HepG2 (cell line): ENCODE data around the gene PLXNA1. TPM values are rescaled to one million over a fixed set of nuclear protein-coding genes. Genes with fewer than 3 reads are reported as not detected.

Experiments used
- ATRX ChIP-seq: sonication (generic); formaldehyde crosslinking; IDR thresholded peaks from 2 replicates; pipeline ENCODE4 v1.4.0; 2020; ENCODE audit warnings: missing genetic modification reagents, borderline replicate concordance
- BHLHE40 ChIP-seq: IDR thresholded peaks from 2 replicates; pipeline ENCODE4 v1.6.1; 2011; ENCODE audit warnings: low read length, improper control_type of control experiment
- CHD2 ChIP-seq: IDR thresholded peaks from 2 replicates; pipeline ENCODE4 v1.6.1; 2011; ENCODE audit warnings: low read depth, low read length, improper control_type of control experiment
- CREM ChIP-seq, 2 experiments: sonication (generic) in 1 of 2; formaldehyde crosslinking in 1 of 2; IDR thresholded peaks; 2 replicates each; pipeline versions ENCODE4 v1.4.0 to v1.6.1; 2016 to 2020; ENCODE audit warnings: antibody characterized with exemption in 1 of 2, mild to moderate bottlenecking in 1 of 2, missing genetic modification reagents in 1 of 2
- MBNL3 ChIP-seq: fragments of 250-450 bp; sonication (Bioruptor Pico); conservative IDR thresholded peaks from 2 replicates; pipeline ENCODE4 v1.8.0; 2022; ENCODE audit warnings: mild to moderate bottlenecking, inconsistent platforms
- MLXIP ChIP-seq: sonication (generic); formaldehyde crosslinking; IDR thresholded peaks from 2 replicates; pipeline ENCODE4 v1.9.0; 2021; ENCODE audit warnings: missing genetic modification reagents, borderline replicate concordance
- NFYC ChIP-seq: IDR thresholded peaks from 2 replicates; pipeline ENCODE4 v1.6.1; 2016; ENCODE audit warnings: missing genetic modification reagents, missing compliant biosample characterization
- SP140L ChIP-seq: sonication (generic); formaldehyde crosslinking; IDR thresholded peaks from 2 replicates; pipeline ENCODE4 v1.4.0; 2020; ENCODE audit warnings: missing genetic modification reagents, borderline replicate concordance
- TBL1XR1 ChIP-seq: fragments of 150-350 bp; IDR thresholded peaks from 2 replicates; pipeline ENCODE4 v1.6.1; 2014; ENCODE audit warnings: borderline replicate concordance, low read length; ENCODE audit not compliant: partially characterized antibody
- TP53 ChIP-seq: sonication (generic); formaldehyde crosslinking; conservative IDR thresholded peaks from 2 replicates; pipeline ENCODE4 v1.4.0; 2020; ENCODE audit warnings: missing genetic modification reagents
- ZFP41 ChIP-seq: sonication (generic); formaldehyde crosslinking; IDR thresholded peaks from 2 replicates; pipeline ENCODE4 v1.4.0; 2020; ENCODE audit warnings: mild to moderate bottlenecking, missing genetic modification reagents, borderline replicate concordance
- ZFP62 ChIP-seq: sonication (generic); formaldehyde crosslinking; IDR thresholded peaks from 2 replicates; pipeline ENCODE4 v1.4.0; 2020; ENCODE audit warnings: missing genetic modification reagents
- ZNF230 ChIP-seq: sonication (generic); formaldehyde crosslinking; IDR thresholded peaks from 2 replicates; pipeline ENCODE4 v1.4.0; 2020; ENCODE audit warnings: mild to moderate bottlenecking, missing genetic modification reagents
- ZNF350 ChIP-seq: sonication (generic); formaldehyde crosslinking; IDR thresholded peaks from 2 replicates; pipeline ENCODE4 v1.4.0; 2020; ENCODE audit warnings: mild to moderate bottlenecking, low read depth, missing genetic modification reagents, borderline replicate concordance
- ZNF781 ChIP-seq: sonication (generic); formaldehyde crosslinking; IDR thresholded peaks from 2 replicates; pipeline ENCODE4 v1.5.1; 2020; ENCODE audit warnings: borderline replicate concordance, mild to moderate bottlenecking, missing genetic modification reagents; ENCODE audit errors: not compliant biosample characterization
- ZSCAN20 ChIP-seq: sonication (generic); formaldehyde crosslinking; IDR thresholded peaks from 2 replicates; pipeline ENCODE4 v1.4.0; 2020; ENCODE audit warnings: missing genetic modification reagents, mild to moderate bottlenecking, borderline replicate concordance
- polyA plus RNA-seq, 8 experiments: library from polyadenylated mRNA; depleted of rRNA in 3 of 8; stranded (reverse) in 7 of 8; unstranded in 1 of 8; fragments of >200 nt; fragmentation: Illumina TruSeq in 4 of 8; extraction: Trizol in 4 of 8; gene quantifications; 2 replicates each; pipeline versions ENCODE4 v1.2.1 to v1.2.3, GENCODE V29; 2011 to 2016; ENCODE audit warnings: low read depth in 4 of 8, missing spikeins in 1 of 8, mixed read lengths in 1 of 8; ENCODE audit not compliant: insufficient read depth in 1 of 8
- total RNA-seq, 5 experiments: library from RNA; depleted of rRNA; stranded (reverse); fragments of >200 nt; fragmentation: Illumina TruSeq; extraction: Trizol; gene quantifications; 2 replicates each; pipeline ENCODE4 v1.2.3, GENCODE V29; 2016; ENCODE audit warnings: low read depth in 1 of 5
- TF ChIP-seq, protein P1 (sequence below): sonication (generic); formaldehyde crosslinking; IDR thresholded peaks from 2 replicates; pipeline ENCODE4 v1.8.0; 2022; ENCODE audit warnings: mild to moderate bottlenecking, missing genetic modification reagents, borderline replicate concordance
- TF ChIP-seq, protein P2 (sequence below): sonication (generic); formaldehyde crosslinking; IDR thresholded peaks from 2 replicates; pipeline ENCODE4; 2020; ENCODE audit warnings: missing genetic modification reagents, mild to moderate bottlenecking, borderline replicate concordance
- TF ChIP-seq, protein P3 (sequence below): sonication (generic); formaldehyde crosslinking; IDR thresholded peaks from 2 replicates; pipeline ENCODE4 v1.9.0; 2021; ENCODE audit warnings: missing genetic modification reagents, mild to moderate bottlenecking, borderline replicate concordance

PLXNA1 gene
- total and polyA plus RNA-seq, 2 of the 13 experiments (the other 11 are each of a cell fraction or from before 2014, with no cell fraction given): 16.6 to 18.2 TPM

DNA sequence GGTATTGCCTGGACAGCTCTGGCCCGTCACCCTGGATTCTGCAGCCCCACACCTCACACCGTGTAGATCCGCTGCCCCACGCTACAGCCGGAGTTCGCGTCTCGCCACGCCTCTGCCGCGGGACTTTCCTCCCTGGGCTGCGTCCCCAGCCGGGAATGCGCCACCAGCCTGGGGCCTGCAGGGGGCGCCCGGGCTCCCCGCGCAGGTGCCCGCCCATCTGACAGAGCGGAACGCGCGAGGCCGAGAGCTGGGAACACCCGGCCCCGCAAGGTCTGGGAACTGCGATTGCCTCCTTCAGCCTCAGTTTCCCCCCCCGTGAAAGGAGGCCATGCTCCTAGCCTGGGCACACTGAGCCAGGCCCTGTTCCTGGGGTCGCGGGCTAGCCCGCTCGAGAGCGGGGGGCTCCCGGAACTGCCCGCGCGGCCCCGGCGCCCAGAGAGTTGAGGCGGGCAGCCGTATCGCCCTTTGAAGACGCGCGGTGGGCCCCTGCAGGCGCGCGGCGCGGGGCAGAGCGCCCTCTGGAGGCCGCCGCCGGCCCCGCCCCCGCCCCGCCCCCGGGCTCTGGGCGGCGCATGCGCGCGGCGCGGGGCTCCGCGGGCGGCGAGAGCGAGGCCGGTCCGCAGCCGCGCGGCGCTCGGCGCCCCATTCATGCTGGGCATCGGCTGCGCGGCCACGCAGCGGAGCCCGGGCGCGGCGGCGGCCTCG is at the start of gene PLXNA1 (continued):
- TF ChIP-seq, protein P1, sequence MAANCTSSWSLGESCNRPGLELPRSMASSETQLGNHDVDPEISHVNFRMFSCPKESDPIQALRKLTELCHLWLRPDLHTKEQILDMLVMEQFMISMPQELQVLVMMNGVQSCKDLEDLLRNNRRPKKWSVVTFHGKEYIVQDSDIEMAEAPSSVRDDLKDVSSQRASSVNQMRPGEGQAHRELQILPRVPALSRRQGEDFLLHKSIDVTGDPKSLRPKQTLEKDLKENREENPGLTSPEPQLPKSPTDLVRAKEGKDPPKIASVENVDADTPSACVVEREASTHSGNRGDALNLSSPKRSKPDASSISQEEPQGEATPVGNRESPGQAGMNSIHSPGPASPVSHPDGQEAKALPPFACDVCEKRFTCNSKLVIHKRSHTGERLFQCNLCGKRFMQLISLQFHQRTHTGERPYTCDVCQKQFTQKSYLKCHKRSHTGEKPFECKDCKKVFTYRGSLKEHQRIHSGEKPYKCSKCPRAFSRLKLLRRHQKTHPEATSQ (CRISPR knock-in tag): no peak
- no peak for TF ChIP-seq CREM (IDR thresholded peaks at IDR 0.05)
- TF ChIP-seq CREM (CRISPR knock-in tag; IDR thresholded peaks at IDR 0.05): no peak
- TF ChIP-seq TBL1XR1: no peak
- no peak for TF ChIP-seq ZSCAN20 (CRISPR knock-in tag)
- peak; percentile 78 for TF ChIP-seq ZNF781
- TF ChIP-seq CHD2: no peak; the same call in 1 of the 2 replicates
- TF ChIP-seq, protein P2, sequence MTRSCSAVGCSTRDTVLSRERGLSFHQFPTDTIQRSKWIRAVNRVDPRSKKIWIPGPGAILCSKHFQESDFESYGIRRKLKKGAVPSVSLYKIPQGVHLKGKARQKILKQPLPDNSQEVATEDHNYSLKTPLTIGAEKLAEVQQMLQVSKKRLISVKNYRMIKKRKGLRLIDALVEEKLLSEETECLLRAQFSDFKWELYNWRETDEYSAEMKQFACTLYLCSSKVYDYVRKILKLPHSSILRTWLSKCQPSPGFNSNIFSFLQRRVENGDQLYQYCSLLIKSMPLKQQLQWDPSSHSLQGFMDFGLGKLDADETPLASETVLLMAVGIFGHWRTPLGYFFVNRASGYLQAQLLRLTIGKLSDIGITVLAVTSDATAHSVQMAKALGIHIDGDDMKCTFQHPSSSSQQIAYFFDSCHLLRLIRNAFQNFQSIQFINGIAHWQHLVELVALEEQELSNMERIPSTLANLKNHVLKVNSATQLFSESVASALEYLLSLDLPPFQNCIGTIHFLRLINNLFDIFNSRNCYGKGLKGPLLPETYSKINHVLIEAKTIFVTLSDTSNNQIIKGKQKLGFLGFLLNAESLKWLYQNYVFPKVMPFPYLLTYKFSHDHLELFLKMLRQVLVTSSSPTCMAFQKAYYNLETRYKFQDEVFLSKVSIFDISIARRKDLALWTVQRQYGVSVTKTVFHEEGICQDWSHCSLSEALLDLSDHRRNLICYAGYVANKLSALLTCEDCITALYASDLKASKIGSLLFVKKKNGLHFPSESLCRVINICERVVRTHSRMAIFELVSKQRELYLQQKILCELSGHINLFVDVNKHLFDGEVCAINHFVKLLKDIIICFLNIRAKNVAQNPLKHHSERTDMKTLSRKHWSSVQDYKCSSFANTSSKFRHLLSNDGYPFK: peak; percentile 69; the same call in 1 of the 2 replicates
- no peak for TF ChIP-seq MLXIP
- peak; percentile 64; the same call in 1 of the 2 replicates for TF ChIP-seq TP53 (CRISPR knock-in tag)
- TF ChIP-seq ZFP41: no peak
- no peak for TF ChIP-seq ZFP62
- peak; percentile 74 for TF ChIP-seq ZNF350 (CRISPR knock-in tag)
- no peak for TF ChIP-seq MBNL3 (CRISPR knock-in tag)
- TF ChIP-seq ZNF230 (CRISPR knock-in tag): peak; percentile 75; the same call in 1 of the 2 replicates
- TF ChIP-seq ATRX (CRISPR knock-in tag): no peak
- TF ChIP-seq, protein P3, sequence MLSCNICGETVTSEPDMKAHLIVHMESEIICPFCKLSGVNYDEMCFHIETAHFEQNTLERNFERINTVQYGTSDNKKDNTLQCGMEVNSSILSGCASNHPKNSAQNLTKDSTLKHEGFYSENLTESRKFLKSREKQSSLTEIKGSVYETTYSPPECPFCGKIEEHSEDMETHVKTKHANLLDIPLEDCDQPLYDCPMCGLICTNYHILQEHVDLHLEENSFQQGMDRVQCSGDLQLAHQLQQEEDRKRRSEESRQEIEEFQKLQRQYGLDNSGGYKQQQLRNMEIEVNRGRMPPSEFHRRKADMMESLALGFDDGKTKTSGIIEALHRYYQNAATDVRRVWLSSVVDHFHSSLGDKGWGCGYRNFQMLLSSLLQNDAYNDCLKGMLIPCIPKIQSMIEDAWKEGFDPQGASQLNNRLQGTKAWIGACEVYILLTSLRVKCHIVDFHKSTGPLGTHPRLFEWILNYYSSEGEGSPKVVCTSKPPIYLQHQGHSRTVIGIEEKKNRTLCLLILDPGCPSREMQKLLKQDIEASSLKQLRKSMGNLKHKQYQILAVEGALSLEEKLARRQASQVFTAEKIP: no peak
- TF ChIP-seq BHLHE40: no peak
- no peak for TF ChIP-seq NFYC (CRISPR knock-in tag)
- no peak for TF ChIP-seq SP140L (CRISPR knock-in tag)
